AG04450 (cell line): Measurements from ENCODE around the gene TPSB2. TPM values are rescaled to one million over a fixed set of nuclear protein-coding genes. Genes with fewer than 3 reads are reported as not detected.

Experiments
- CTCF ChIA-PET: fragments of 300-600, 350-600 bp; formaldehyde crosslinking; extraction: SDS; loops from one replicate; lab custom pipeline; 2022; ENCODE audit warnings: antibody characterized with exemption, inconsistent platforms; lab: Charles Lee
- POLR2A ChIA-PET: fragments of 350-600 bp; formaldehyde crosslinking; extraction: SDS; loops from one replicate; lab custom pipeline; 2021; ENCODE audit warnings: antibody characterized with exemption, inconsistent platforms; lab: Yijun Ruan, JAX
- DNase-seq: peaks from one replicate; pipeline ENCODE4 v3.0.0-alpha.2; 2011; ENCODE audit warnings: low read depth, low spot score
- H3K27ac ChIP-seq: one replicate; pipeline ENCODE4 v1.5.1; 2012; ENCODE audit warnings: low read depth, low read length, control low read depth
- H3K27me3 ChIP-seq: one replicate; pipeline ENCODE4 v1.6.0; 2012; ENCODE audit warnings: low read length; ENCODE audit not compliant: control insufficient read depth, insufficient read depth
- H3K4me3 ChIP-seq: 2 replicates; pipeline ENCODE4 v1.5.1; 2011; ENCODE audit warnings: mild to moderate bottlenecking, low read depth, low read length, control low read depth
- H3K9me3 ChIP-seq: 2 replicates; pipeline ENCODE4 v1.5.1; 2012; ENCODE audit warnings: low read length; ENCODE audit not compliant: control insufficient read depth, insufficient read depth
- CTCF ChIP-seq: IDR thresholded peaks from 2 replicates; pipeline ENCODE4 v1.5.1; 2011; ENCODE audit warnings: low read depth, low read length, control low read depth, inconsistent platforms
- polyA plus RNA-seq: library from polyadenylated mRNA; depleted of rRNA; stranded (reverse); fragments of >200 nt; gene quantifications from 2 replicates; pipeline ENCODE4 v1.2.3, GENCODE V29; 2011

TPSB2 gene
- polyA plus RNA-seq, 1 experiment: not detected

GRCh38 chr16:1225051-1225451, 4.9 kb downstream of the TPSB2 start, which contains the start of gene TPSG1:
TSS of gene TPSG1 (minus strand) at chr16:1225268. CDS start at chr16:1225252, 16 bp downstream.
- TF ChIP-seq CTCF: no peak
- Histone ChIP-seq H3K4me3 (no peak within 1 kb of the TSS), H3K27ac (no peak within 1 kb of the TSS), H3K27me3 (no peaks in the 10 kb centered on the region), H3K9me3 (no peaks in the 10 kb centered on the region; the same call in 1 of the 2 replicates)
- POLR2A ChIA-PET: no interaction called here
- CTCF ChIA-PET: no interaction called here
- no peak for DNase-seq

GRCh38 chr16:1224558-1224957, 5.4 kb downstream of the TPSB2 start:
- Histone ChIP-seq H3K9me3 (no peaks in the 10 kb centered on the region; the same call in 1 of the 2 replicates), H3K27ac (no peak overlapping the region), H3K4me3 (no peak overlapping the region), H3K27me3 (no peaks in the 10 kb centered on the region)
- CTCF ChIA-PET: no interaction called here
- POLR2A ChIA-PET: no interaction called here
- DNase-seq: no peak
- TF ChIP-seq CTCF: no peak

- Histone ChIP-seq H3K9me3 (no peaks in the 10 kb centered on the region; the same call in 1 of the 2 replicates), H3K27ac (no peak overlapping the region), H3K4me3 (no peak overlapping the region), H3K27me3 (no peaks in the 10 kb centered on the region)
- POLR2A ChIA-PET: interaction anchor here (1.1 kb wide), 1 partner anchor 20 kb away, joined by 3 read pairs; no protein-coding TSS in a partner anchor
- no peak for DNase-seq
- no peak for TF ChIP-seq CTCF
- CTCF ChIA-PET: no interaction called here
Observed at GRCh38 chr16:1223355-1224214, 6.4 kb downstream of the TPSB2 start.

- Histone ChIP-seq H3K27me3 (no peaks in the 10 kb centered on the region), H3K9me3 (no peaks in the 10 kb centered on the region; the same call in 1 of the 2 replicates), H3K27ac (no peak overlapping the region), H3K4me3 (no peak overlapping the region)
- TF ChIP-seq CTCF: no peak
- no peak for DNase-seq
- ChIA-PET POLR2A (interaction anchor here (1.1 kb wide), 1 partner anchor 19 kb away, joined by 3 read pairs; no protein-coding TSS in a partner anchor), CTCF (no interaction called here)
Observed at GRCh38 chr16:1222553-1223354, 7.2 kb downstream of the TPSB2 start.
